SH-SY5Y (cell line): ENCODE measurements around the gene PPHLN1.

Source experiments
- GATA2 ChIP-seq: IDR thresholded peaks from 2 replicates; pipeline ENCODE4 v1.6.1; 2011; ENCODE audit warnings: mild to moderate bottlenecking, low read depth, low read length
- GATA3 ChIP-seq: IDR thresholded peaks from 2 replicates; pipeline ENCODE4 v1.6.1; 2011; ENCODE audit warnings: low read depth, mild to moderate bottlenecking, low read length, moderate library complexity

DNA sequence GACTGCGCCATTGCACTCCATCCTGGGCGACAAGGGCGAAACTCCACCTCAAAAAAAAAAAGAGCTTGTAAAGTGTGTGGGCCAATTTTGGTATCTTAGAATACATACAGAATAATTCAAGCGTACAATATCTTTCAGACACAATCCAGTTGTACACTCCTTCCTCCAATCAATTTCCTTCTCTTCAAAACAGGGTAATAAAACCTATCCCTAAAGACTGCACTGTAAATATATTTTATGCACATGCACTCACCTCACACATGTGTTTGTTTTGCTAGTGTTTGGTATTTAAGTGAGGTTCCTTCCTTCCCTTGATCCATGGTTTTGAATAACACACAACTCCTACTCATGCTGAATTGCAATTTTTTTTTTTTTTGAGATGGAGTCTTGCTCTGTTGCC, 137.7 kb downstream of the PPHLN1 start:
- no peak for TF ChIP-seq GATA2
- TF ChIP-seq GATA3: no peak
